Upper lobe of left lung (tissue), 6 donors: ENCODE measurements around the gene LIMCH1. TPM values are rescaled to one million over a fixed set of nuclear protein-coding genes. Genes with fewer than 3 reads are reported as not detected.
A peak's percentile ranks its signal among the peaks of the same experiment; 100 is the strongest.

Source experiments
- ATAC-seq, 2 donors: fragments of 200-7000 bp; cut with Tn5 transposase; one replicate each; pipeline ENCODE4 v1.9.1; 2022; ENCODE audit warnings: mild to moderate bottlenecking in 2 of 2, moderate library complexity in 2 of 2; ENCODE audit not compliant: low FRiP score in 2 of 2
- DNase-seq, 2 donors: peaks; one replicate each; pipeline ENCODE4 v3.0.0-alpha.2; 2019 to 2020
- H3K27ac ChIP-seq, 4 donors: fragments of 200-600 bp; sonication (generic); one replicate each; pipeline ENCODE4 v1.5.1; 2016 to 2019
- H3K27me3 ChIP-seq, 4 donors: fragments of 200-600 bp; sonication (generic); one replicate each; pipeline ENCODE4 v1.5.1; 2017 to 2019
- H3K36me3 ChIP-seq, 4 donors: fragments of 200-600 bp; sonication (generic); one replicate each; pipeline ENCODE4 v1.5.1; 2016 to 2019
- H3K4me1 ChIP-seq, 4 donors: fragments of 200-600 bp; sonication (generic); one replicate each; pipeline ENCODE4 v1.5.1; 2018 to 2019
- H3K4me3 ChIP-seq, 4 donors: fragments of 200-600 bp; sonication (generic); one replicate each; pipeline ENCODE4 v1.5.1; 2017 to 2019; ENCODE audit warnings: mild to moderate bottlenecking in 2 of 4, moderate library complexity in 1 of 4
- H3K9me3 ChIP-seq, 4 donors: fragments of 200-600 bp; sonication (generic); one replicate each; pipeline ENCODE4 v1.5.1; 2018 to 2019
- EP300 ChIP-seq, 4 donors: sonication (generic); formaldehyde crosslinking; IDR thresholded peaks; one replicate each; pipeline ENCODE4 v1.5.1; 2017; ENCODE audit warnings: antibody characterized with exemption in 4 of 4, control low read depth in 2 of 4
- POLR2A ChIP-seq, 4 donors: fragments of 450-650 bp; IDR thresholded peaks; one replicate each; pipeline ENCODE4 v1.5.1; 2016 to 2017; ENCODE audit warnings: antibody characterized with exemption in 4 of 4, mild to moderate bottlenecking in 2 of 4
- POLR2AphosphoS5 ChIP-seq, 2 donors: sonication (generic); formaldehyde crosslinking; IDR thresholded peaks; one replicate each; pipeline ENCODE4 v1.5.1; 2017; ENCODE audit warnings: antibody characterized with exemption in 2 of 2
- WGBS, 2 donors: methylation state at CpG; one replicate each; pipeline ENCODE4 v1.1.5; 2017 to 2018; 5-methylcytosine and 5-hydroxymethylcytosine counted together
- total RNA-seq, 6 donors: library from RNA; depleted of rRNA in 4 of 6; stranded (reverse); fragments of >200 nt in 4 of 6; gene quantifications; one replicate each; pipeline versions ENCODE4 v1.1.0 to v1.2.1, GENCODE V29; 2016 to 2021
- TF ChIP-seq, protein P1 (sequence below), 6 experiments: fragments of 450-650 bp in 4 of 6; fragments of 200-600 bp in 2 of 6; sonication (generic) in 2 of 6; IDR thresholded peaks; one replicate each; pipeline ENCODE4 v1.5.1; 2016 to 2019; ENCODE audit warnings: antibody characterized with exemption in 6 of 6
- donor health status: DM: no; HTN: no; CAD: no; lungs with moderate emphysema.
- donor health status: DM: no; HTN: yes; CAD: no; lungs with severe emphysema.

The LIMCH1 gene
- total RNA-seq, 6 donors from 2014 or later, result 231 to 598 (median 331) TPM

GRCh38 chr4:41510179-41510578, 27.8 kb upstream of the LIMCH1 start:
- ATAC-seq (no peak), DNase-seq (no peak)
- H3K27me3 ChIP-seq, result no peaks in the 10 kb centered on the region
- H3K36me3 ChIP-seq, result no peaks in the 10 kb centered on the region
- H3K4me3 ChIP-seq, result no peak overlapping the region
- TF ChIP-seq EP300 (IDR thresholded peaks at IDR 0.05) (no peak), POLR2A (IDR thresholded peaks at IDR 0.05) (no peak), POLR2AphosphoS5 (IDR thresholded peaks at IDR 0.05) (no peak)
- TF ChIP-seq, protein P1, sequence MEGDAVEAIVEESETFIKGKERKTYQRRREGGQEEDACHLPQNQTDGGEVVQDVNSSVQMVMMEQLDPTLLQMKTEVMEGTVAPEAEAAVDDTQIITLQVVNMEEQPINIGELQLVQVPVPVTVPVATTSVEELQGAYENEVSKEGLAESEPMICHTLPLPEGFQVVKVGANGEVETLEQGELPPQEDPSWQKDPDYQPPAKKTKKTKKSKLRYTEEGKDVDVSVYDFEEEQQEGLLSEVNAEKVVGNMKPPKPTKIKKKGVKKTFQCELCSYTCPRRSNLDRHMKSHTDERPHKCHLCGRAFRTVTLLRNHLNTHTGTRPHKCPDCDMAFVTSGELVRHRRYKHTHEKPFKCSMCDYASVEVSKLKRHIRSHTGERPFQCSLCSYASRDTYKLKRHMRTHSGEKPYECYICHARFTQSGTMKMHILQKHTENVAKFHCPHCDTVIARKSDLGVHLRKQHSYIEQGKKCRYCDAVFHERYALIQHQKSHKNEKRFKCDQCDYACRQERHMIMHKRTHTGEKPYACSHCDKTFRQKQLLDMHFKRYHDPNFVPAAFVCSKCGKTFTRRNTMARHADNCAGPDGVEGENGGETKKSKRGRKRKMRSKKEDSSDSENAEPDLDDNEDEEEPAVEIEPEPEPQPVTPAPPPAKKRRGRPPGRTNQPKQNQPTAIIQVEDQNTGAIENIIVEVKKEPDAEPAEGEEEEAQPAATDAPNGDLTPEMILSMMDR (IDR thresholded peaks at IDR 0.05), result no peak
- H3K9me3 ChIP-seq, result no peaks in the 10 kb centered on the region
- peaks cover 3 to 13% (median 6%) of the 10 kb centered on the region in 4 donors for H3K4me1 ChIP-seq
- peak overlapping the region in 1 of 4 donors; percentile 32 for H3K27ac ChIP-seq
- 95 to 100% methylated on average over 1 of the region's 1 CpG for WGBS, 2 donors

DNA sequence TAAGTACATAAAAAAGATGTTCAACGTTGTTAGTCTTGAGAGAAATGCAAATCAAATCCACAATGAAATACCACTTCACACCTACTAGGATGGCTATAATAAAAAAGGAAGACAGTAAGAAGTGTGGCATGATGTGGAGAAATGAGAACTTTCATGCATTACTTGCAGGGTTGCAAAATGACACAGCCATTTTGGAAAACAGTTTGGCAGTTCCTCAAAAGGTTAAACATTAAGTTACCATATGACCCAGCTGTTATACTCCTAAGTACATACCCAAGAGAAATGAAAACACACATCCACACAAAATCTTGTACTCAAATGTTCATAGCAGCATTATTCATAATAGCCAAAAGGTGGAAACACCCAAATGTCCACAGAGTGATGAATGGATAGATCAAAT, 25.8 kb upstream of the LIMCH1 start:
- ATAC-seq (peak in 1 of 2 donors; percentile 34), DNase-seq (no peak)
- Histone ChIP-seq H3K9me3 (no peaks in the 10 kb centered on the region), H3K27ac (no peak overlapping the region), H3K4me1 (peaks cover 6 to 17% (median 11%) of the 10 kb centered on the region in 4 donors), H3K36me3 (no peaks in the 10 kb centered on the region), H3K4me3 (no peak overlapping the region), H3K27me3 (no peaks in the 10 kb centered on the region)
- TF ChIP-seq POLR2AphosphoS5 (IDR thresholded peaks at IDR 0.05) (no peak), POLR2A (IDR thresholded peaks at IDR 0.05) (no peak), EP300 (IDR thresholded peaks at IDR 0.05) (no peak)
- TF ChIP-seq, protein P1 (IDR thresholded peaks at IDR 0.05), result no peak
- WGBS, 2 donors, result 61 to 76% methylated on average over 1 of the region's 1 CpG

DNA sequence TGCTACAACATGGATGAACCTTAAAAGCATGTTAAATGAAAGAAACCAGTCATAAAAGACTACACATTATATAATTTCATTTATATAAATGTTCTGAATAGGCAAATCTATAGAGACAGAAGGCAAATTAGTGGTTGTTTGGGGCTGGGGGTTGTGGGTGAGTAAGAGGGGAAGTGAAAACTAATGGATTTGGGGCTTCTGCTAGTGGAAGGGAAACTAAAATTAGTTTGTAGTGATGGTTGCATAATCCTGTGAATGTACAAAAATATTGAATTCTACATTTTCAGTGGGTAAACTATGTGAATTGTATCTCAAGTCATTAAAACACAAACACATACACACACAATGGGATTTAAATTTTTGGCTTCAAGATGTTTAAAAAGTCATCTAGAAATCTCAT, 25.4 kb upstream of the LIMCH1 start:
- Histone ChIP-seq H3K4me1 (peaks cover 6 to 17% (median 11%) of the 10 kb centered on the region in 4 donors), H3K27me3 (no peaks in the 10 kb centered on the region), H3K36me3 (no peaks in the 10 kb centered on the region), H3K27ac (no peak overlapping the region), H3K4me3 (no peak overlapping the region), H3K9me3 (no peaks in the 10 kb centered on the region)
- DNase-seq (no peak), ATAC-seq (no peak)
- TF ChIP-seq EP300 (IDR thresholded peaks at IDR 0.05), result no peak
- TF ChIP-seq, protein P1 (IDR thresholded peaks at IDR 0.05), result no peak
- no peak for TF ChIP-seq POLR2A (IDR thresholded peaks at IDR 0.05)
- TF ChIP-seq POLR2AphosphoS5 (IDR thresholded peaks at IDR 0.05), result no peak

- Histone ChIP-seq H3K4me1 (peaks cover 6 to 17% (median 11%) of the 10 kb centered on the region in 4 donors), H3K36me3 (no peaks in the 10 kb centered on the region), H3K9me3 (no peaks in the 10 kb centered on the region), H3K4me3 (no peak overlapping the region), H3K27ac (no peak overlapping the region), H3K27me3 (no peaks in the 10 kb centered on the region)
- 93 to 95% methylated on average over 1 of the region's 1 CpG for WGBS, 2 donors
- TF ChIP-seq EP300 (IDR thresholded peaks at IDR 0.05), result no peak
- TF ChIP-seq, protein P1 (IDR thresholded peaks at IDR 0.05), result no peak
- DNase-seq (no peak), ATAC-seq (no peak)
Measured at GRCh38 chr4:41514169-41514568, 23.8 kb upstream of the LIMCH1 start.

DNA sequence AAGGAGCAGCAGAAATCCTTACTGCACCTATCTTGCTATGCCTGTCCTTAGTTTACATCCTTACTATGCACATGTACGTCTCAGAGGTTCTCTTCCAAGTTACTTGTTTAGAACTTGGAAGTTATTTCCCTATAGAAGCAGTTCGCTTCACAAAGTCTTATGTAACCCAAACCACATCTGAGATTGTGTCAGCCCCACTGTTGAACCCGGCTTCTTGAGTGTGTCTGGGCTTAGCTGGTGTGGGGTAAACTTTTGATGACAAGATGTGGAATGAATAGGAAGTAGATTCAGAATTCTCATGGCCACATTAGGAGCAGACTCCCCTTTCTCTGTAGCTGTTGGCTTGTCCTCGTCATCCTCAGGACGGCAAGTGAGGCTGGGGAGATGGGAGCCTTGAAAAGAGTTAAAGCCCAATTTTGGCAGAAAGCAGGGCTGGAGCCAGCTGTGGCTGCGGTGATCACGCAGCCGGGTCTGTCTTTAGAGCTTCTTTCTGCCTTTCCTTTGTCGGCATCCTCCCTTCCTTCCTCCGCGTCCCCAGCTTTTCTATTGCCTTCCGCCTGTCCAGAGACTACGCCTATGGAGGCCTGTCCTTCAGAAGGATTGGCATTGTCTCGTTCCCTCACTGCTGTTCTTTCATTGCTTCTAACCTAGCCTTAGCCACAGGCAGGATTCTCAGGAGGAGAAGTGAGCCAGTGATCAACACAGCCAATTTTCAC, 23.0 kb upstream of the LIMCH1 start:
- no peaks in the 10 kb centered on the region for H3K36me3 ChIP-seq
- no peaks in the 10 kb centered on the region for H3K9me3 ChIP-seq
- H3K27ac ChIP-seq, result peak overlapping the region in 2 of 4 donors; percentile 23 to 36
- H3K4me1 ChIP-seq, result peaks cover 6 to 17% (median 8%) of the 10 kb centered on the region in 4 donors
- DNase-seq, result no peak
- TF ChIP-seq POLR2AphosphoS5 (IDR thresholded peaks at IDR 0.05), result no peak
- TF ChIP-seq POLR2A (IDR thresholded peaks at IDR 0.05), result no peak
- no peak for TF ChIP-seq EP300 (IDR thresholded peaks at IDR 0.05)
- TF ChIP-seq, protein P1 (IDR thresholded peaks at IDR 0.05), result no peak
- WGBS, 2 donors, result 56 to 74% methylated on average over 14 of the region's 14 CpGs
- peak in 1 of 2 donors; percentile 51 for ATAC-seq
- no peaks in the 10 kb centered on the region for H3K27me3 ChIP-seq
- no peak overlapping the region for H3K4me3 ChIP-seq
